GM23248 (cell line): ENCODE measurements around the gene STX18. TPM values are rescaled to one million over a fixed set of nuclear protein-coding genes. Genes with fewer than 3 reads are reported as not detected.
"Not testable (repeated sequence)": the region's sequence is repeated elsewhere in the genome, so short reads cannot be mapped to it uniquely, and the experiment has no call there.

ENCODE experiments used
- DNase-seq: peaks from one replicate; pipeline ENCODE4 v3.0.0-alpha.2; 2015
- H2AFZ ChIP-seq: fragments of 200-600 bp; sonication (generic); 2 replicates; pipeline ENCODE4 v1.6.1; 2016; ENCODE audit warnings: antibody characterized with exemption
- H3F3A ChIP-seq: fragments of 200-600 bp; sonication (generic); 2 replicates; pipeline ENCODE4 v1.6.1; 2016; ENCODE audit warnings: mild to moderate bottlenecking, antibody characterized with exemption, mixed run types; ENCODE audit not compliant: insufficient read depth
- H3K27ac ChIP-seq: fragments of 200-600 bp; sonication (generic); 2 replicates; pipeline ENCODE4 v1.5.1; 2016; ENCODE audit warnings: mild to moderate bottlenecking
- H3K27me3 ChIP-seq: fragments of 200-600 bp; sonication (generic); replicated peaks from 2 replicates; pipeline ENCODE4 v1.6.1; 2016; ENCODE audit warnings: mild to moderate bottlenecking; ENCODE audit not compliant: insufficient read depth
- H3K36me3 ChIP-seq: fragments of 200-600 bp; sonication (generic); 2 replicates; pipeline ENCODE4 v1.6.1; 2016; ENCODE audit warnings: low read depth, mild to moderate bottlenecking
- H3K4me1 ChIP-seq: fragments of 200-600 bp; sonication (generic); 2 replicates; pipeline ENCODE4 v1.6.1; 2016; ENCODE audit warnings: mild to moderate bottlenecking; ENCODE audit not compliant: insufficient read depth
- H3K4me2 ChIP-seq: fragments of 200-600 bp; sonication (generic); one replicate; pipeline ENCODE4 v1.6.1; 2016; ENCODE audit warnings: mild to moderate bottlenecking; ENCODE audit not compliant: unreplicated experiment
- H3K4me3 ChIP-seq: fragments of 200-600 bp; sonication (generic); 2 replicates; pipeline ENCODE4 v1.5.1; 2016; ENCODE audit warnings: mild to moderate bottlenecking
- H3K79me2 ChIP-seq: fragments of 200-600 bp; sonication (generic); 2 replicates; pipeline ENCODE4 v1.6.1; 2016; ENCODE audit warnings: mild to moderate bottlenecking; ENCODE audit not compliant: insufficient read depth
- H3K9ac ChIP-seq: fragments of 200-600 bp; sonication (generic); 2 replicates; pipeline ENCODE4 v1.6.1; 2016; ENCODE audit warnings: mild to moderate bottlenecking
- H3K9me2 ChIP-seq: fragments of 200-600 bp; sonication (generic); 2 replicates; pipeline ENCODE4 v1.6.1; 2016; ENCODE audit warnings: mixed run types, mild to moderate bottlenecking, moderate library complexity; ENCODE audit not compliant: insufficient read depth
- H3K9me3 ChIP-seq: fragments of 200-600 bp; sonication (generic); one replicate; pipeline ENCODE4 v1.6.1; 2017; ENCODE audit warnings: low read depth
- H4K20me1 ChIP-seq: fragments of 200-600 bp; sonication (generic); 2 replicates; pipeline ENCODE4 v1.6.0; 2016; ENCODE audit not compliant: insufficient read depth
- EZH2 ChIP-seq: fragments of 200-600 bp; sonication (generic); IDR thresholded peaks from 2 replicates; pipeline ENCODE4 v1.6.1; 2018; ENCODE audit warnings: antibody characterized with exemption, mild to moderate bottlenecking; ENCODE audit not compliant: insufficient read depth, poor library complexity, severe bottlenecking
- EZH2phosphoT487 ChIP-seq: fragments of 200-600 bp; sonication (generic); IDR thresholded peaks from 2 replicates; pipeline ENCODE4 v1.6.1; 2018; ENCODE audit warnings: antibody characterized with exemption, moderate library complexity, mild to moderate bottlenecking, low read depth; ENCODE audit not compliant: insufficient read depth
- WGBS, 2 experiments: methylation state at CpG; one replicate each; pipeline ENCODE4 v1.1.6; 2015 to 2017; ENCODE audit warnings: low lambda C conversion rate in 2 of 2, low coverage in 1 of 2; ENCODE audit errors: missing lambda C conversion rate in 2 of 2; 5-methylcytosine and 5-hydroxymethylcytosine counted together
- in situ Hi-C: fragments of 300-500 bp; cut with MboI; formaldehyde crosslinking; loops from 2 replicates; pipeline ENCODE4 v1.15.0; 2020
- polyA plus RNA-seq: library from polyadenylated mRNA; unstranded; fragments of >200 nt; fragmentation: Nextera tagmentation; extraction: Ambion mirVana; gene quantifications from 2 replicates; pipeline ENCODE4 v1.2.1, GENCODE V29; 2016
- total RNA-seq: library from RNA; depleted of rRNA; stranded (reverse); fragments of >200 nt; shearing (Covaris generic); gene quantifications from 2 replicates; pipeline ENCODE4 v1.2.3, GENCODE V29; 2014

STX18 gene
- total and polyA plus RNA-seq, 2 experiments from 2014 or later, result 39.2 to 42.6 TPM

DNA sequence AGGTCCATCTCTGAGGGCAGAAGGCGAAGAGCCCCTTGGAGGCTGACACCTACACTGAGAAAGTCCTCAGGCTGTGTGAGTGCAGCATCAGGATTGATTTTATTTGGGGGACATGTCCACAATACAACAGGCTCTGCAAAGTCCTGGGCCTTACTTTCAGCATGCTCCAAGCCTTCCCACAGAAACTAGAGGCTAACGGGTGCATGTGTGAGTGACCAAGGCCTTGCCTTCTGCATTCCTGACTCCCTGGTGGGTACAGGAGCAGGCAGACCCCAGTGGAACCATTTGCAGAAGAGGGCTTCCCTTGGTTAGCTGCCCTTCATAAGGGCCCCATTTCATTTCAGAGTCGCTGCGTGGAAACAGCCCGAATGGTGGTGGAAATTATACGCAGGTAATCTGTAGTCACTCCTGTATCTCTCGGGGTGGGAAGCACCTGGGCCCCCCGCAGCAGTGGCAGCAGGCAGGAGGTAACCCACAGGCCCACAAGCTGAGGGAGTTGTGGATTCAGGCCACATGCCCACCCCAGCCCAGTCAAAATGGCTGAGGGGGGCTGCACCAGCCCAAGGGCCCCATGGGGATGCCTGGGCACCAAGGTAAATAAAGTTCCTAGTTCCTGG, 117.2 kb downstream of the STX18 start:
- Histone ChIP-seq H3F3A (peaks cover 2% of the 10 kb centered on the region), H4K20me1 (no peaks in the 10 kb centered on the region), H3K79me2 (no peaks in the 10 kb centered on the region), H3K4me1 (peaks cover 10% of the 10 kb centered on the region), H3K4me3 (no peak overlapping the region), H2AFZ (no peak overlapping the region), H3K27ac (no peak overlapping the region), H3K4me2 (no peak overlapping the region), H3K9me3 (no peaks in the 10 kb centered on the region), H3K9ac (no peak overlapping the region), H3K36me3 (peaks cover 23% of the 10 kb centered on the region; the same call in 1 of the 2 replicates), H3K27me3 (no peaks in the 10 kb centered on the region), H3K9me2 (no peaks in the 10 kb centered on the region)
- in situ Hi-C loops, result no loop called here
- TF ChIP-seq EZH2 (no peak), EZH2phosphoT487 (no peak)
- 97 to 99% methylated on average over 7 to 8 of the region's 8 CpGs for WGBS, 2 experiments
- no peak for DNase-seq

DNA sequence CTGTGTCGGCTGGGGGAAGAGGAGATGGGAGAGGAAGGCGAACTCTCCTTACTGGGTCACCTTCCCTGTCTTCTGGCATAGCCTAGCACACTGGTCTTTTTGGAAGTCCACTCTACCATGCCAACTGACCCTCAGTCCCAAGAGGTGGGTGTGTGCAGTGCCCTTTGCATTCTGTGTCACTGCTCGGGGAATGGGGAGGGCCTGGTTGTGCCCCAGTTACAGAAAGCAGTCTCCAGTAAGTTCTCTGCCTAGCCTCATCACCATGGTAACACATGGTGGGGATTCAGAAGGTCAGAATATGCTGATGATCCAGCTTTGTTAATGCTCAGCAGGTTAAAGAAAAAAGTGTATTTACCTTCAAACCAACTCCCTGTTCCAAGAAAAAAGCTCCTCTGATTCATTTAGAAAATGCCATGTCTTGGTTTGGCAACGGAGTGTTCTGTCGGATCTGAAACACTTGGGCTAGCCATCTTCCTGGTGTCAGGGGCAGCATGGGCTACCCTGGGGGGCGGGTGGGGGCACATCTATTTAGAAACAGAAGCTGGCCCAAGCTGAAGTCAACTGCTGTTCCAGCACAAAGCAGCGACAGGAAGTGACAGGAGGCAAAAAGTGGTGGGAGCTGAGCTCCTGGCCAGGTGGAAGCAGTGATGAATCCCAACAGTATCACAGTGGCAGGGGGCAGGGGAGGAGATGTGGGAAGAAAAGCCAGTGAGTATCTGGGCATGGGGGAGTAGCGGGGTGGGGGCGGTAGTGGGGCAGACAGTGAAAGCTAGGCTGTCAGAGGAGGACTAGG, 117.9 kb downstream of the STX18 start:
- H2AFZ ChIP-seq, result no peak overlapping the region
- 99 to 100% methylated on average over 6 to 9 of the region's 9 CpGs for WGBS, 2 experiments
- H3K4me1 ChIP-seq, result peaks cover 9% of the 10 kb centered on the region
- in situ Hi-C loops, result no loop called here
- no peaks in the 10 kb centered on the region for H3K27me3 ChIP-seq
- H3K36me3 ChIP-seq, result peaks cover 27% of the 10 kb centered on the region; the same call in 1 of the 2 replicates
- DNase-seq, result no peak
- H3K27ac ChIP-seq, result no peak overlapping the region
- TF ChIP-seq EZH2phosphoT487 (no peak), EZH2 (no peak)
- H3K4me2 ChIP-seq, result no peak overlapping the region
- H3K79me2 ChIP-seq, result no peaks in the 10 kb centered on the region
- H3F3A ChIP-seq, result no peaks in the 10 kb centered on the region
- no peak overlapping the region for H3K9ac ChIP-seq
- H3K9me3 ChIP-seq, result no peaks in the 10 kb centered on the region
- H3K9me2 ChIP-seq, result no peaks in the 10 kb centered on the region
- H3K4me3 ChIP-seq, result no peak overlapping the region
- no peaks in the 10 kb centered on the region for H4K20me1 ChIP-seq

DNA sequence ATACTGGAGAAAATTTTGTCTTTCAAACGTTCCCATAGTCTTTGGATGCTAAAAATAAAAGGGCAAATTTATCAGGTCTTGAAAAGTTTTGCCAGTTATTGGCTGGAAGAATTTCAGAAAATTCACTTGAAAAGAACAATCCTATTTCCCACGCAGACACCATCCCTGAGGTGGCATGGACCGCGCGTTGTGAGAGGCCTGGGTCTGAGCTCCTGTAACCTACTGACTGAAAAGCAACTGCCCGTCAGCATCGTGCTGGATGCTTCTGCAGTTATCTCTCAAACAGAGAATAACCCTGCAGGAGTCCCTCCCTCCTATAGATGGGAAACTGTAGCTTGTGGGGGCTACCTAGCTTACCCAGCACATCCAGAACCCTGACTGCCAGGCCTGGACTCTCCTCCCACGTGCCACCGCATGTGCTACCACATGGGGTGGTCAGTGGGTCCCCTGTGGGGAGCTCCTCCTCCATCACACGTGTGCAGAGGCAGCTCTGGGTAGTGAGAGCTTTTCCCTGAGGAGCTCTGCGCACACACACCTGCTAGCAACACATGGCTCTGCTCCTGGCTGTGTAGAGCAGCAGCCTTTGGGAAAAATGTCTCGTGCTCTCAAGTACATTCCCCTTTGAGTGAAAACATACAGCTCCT, 118.9 kb downstream of the STX18 start:
- H3F3A ChIP-seq, result no peaks in the 10 kb centered on the region
- DNase-seq, result no peak
- in situ Hi-C loops, result no loop called here
- no peak for TF ChIP-seq EZH2
- no peak for TF ChIP-seq EZH2phosphoT487
- no peak overlapping the region for H3K4me2 ChIP-seq
- H3K79me2 ChIP-seq, result no peaks in the 10 kb centered on the region
- H3K9ac ChIP-seq, result no peak overlapping the region
- no peak overlapping the region for H2AFZ ChIP-seq
- no peak overlapping the region for H3K27ac ChIP-seq
- peaks cover 33% of the 10 kb centered on the region; the same call in 1 of the 2 replicates for H3K36me3 ChIP-seq
- H4K20me1 ChIP-seq, result no peaks in the 10 kb centered on the region
- no peaks in the 10 kb centered on the region for H3K9me3 ChIP-seq
- H3K9me2 ChIP-seq, result no peaks in the 10 kb centered on the region
- H3K4me1 ChIP-seq, result peaks cover 9% of the 10 kb centered on the region
- no peak overlapping the region for H3K4me3 ChIP-seq
- 81 to 86% methylated on average over 12 of the region's 12 CpGs for WGBS, 2 experiments
- no peaks in the 10 kb centered on the region for H3K27me3 ChIP-seq

DNA sequence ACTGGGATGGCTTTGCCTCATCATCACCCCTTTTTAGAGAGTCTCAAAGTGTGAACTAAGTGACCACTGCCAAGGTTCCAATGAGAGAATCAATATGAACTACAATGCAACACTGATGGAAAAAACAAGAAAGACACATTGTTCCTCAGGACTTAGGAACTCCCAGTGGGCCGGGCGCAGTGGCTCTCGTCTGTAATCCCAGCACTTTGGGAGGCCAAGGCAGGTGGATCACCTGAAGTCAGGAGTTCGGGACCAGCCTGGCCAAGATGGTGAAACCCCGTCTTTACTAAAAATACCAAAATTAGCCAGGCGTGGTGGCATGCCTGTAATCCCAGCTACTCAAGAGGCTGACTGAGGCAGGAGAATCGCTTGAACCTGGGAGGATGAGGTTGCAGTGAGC, 119.7 kb downstream of the STX18 start:
- H3K9ac ChIP-seq, H3K27me3 ChIP-seq, H3K4me3 ChIP-seq, in situ Hi-C loops, H4K20me1 ChIP-seq, H2AFZ ChIP-seq, H3K79me2 ChIP-seq, H3K27ac ChIP-seq, H3K9me3 ChIP-seq, H3F3A ChIP-seq, H3K4me2 ChIP-seq, DNase-seq, H3K9me2 ChIP-seq, H3K4me1 ChIP-seq: not testable (repeated sequence)
- H3K36me3 ChIP-seq, result peaks cover 33% of the 10 kb centered on the region; the same call in 1 of the 2 replicates
- WGBS, 2 experiments, result 93 to 94% methylated on average over 7 of the region's 7 CpGs
